ENCODE measurements around the gene GATA6. TPM values are rescaled to one million over a fixed set of nuclear protein-coding genes. Genes with fewer than 3 reads are reported as not detected.

Gene GATA6
- total RNA-seq, 4 donors from 2014 or later, result 49.7 to 223 (median 65.7) TPM

DNA sequence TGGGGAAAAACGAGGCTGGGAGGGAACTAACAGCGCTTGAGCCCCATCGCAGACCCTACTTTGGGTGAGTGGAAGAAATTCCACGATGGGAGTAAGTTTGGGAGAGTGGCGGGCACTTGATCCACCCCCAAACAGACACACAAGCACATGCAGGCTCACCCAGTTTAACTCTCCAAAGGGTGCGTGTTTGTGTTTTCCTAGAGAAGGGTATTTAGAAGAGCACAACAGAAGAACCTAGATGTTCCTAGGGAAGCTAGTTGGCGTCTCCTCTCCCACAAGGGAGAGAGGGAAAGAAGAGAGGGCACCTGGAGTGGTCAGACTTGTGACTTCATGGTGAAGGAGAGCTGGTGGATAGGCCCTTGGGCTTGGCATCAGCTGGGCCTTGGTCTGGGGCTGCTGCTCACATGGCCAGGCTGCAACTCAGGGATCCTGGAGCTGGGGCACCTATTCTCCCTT is 3.2 kb downstream of the GATA6 start:
- 35 to 60% methylated on average over 4 to 7 of the region's 7 CpGs for WGBS, 2 donors (ENCODE audit: low coverage in 1 of 2)
- Histone ChIP-seq H3K4me1 (peaks cover 3 to 57% (median 22%) of the 10 kb centered on the region in 4 donors), H3K27ac (peak overlapping the region; percentile 66 to 96 (median 82)), H3K4me3 (peak overlapping the region; percentile 24 to 86 (median 80)), H3K27me3 (peaks cover 98% of the 10 kb centered on the region), H3K36me3 (no peaks in the 10 kb centered on the region), H3K9me3 (no peaks in the 10 kb centered on the region)
- intact Hi-C loops (cut with DNase I; ENCODE audit: low total_unique reads), result no loop called here
- TF ChIP-seq POLR2A (IDR thresholded peaks at IDR 0.05), result no peak
- no peak for TF ChIP-seq POLR2AphosphoS5 (IDR thresholded peaks at IDR 0.05)
- TF ChIP-seq EP300 (IDR thresholded peaks at IDR 0.05; ENCODE audit: low read depth), result no peak
- TF ChIP-seq, protein P1, sequence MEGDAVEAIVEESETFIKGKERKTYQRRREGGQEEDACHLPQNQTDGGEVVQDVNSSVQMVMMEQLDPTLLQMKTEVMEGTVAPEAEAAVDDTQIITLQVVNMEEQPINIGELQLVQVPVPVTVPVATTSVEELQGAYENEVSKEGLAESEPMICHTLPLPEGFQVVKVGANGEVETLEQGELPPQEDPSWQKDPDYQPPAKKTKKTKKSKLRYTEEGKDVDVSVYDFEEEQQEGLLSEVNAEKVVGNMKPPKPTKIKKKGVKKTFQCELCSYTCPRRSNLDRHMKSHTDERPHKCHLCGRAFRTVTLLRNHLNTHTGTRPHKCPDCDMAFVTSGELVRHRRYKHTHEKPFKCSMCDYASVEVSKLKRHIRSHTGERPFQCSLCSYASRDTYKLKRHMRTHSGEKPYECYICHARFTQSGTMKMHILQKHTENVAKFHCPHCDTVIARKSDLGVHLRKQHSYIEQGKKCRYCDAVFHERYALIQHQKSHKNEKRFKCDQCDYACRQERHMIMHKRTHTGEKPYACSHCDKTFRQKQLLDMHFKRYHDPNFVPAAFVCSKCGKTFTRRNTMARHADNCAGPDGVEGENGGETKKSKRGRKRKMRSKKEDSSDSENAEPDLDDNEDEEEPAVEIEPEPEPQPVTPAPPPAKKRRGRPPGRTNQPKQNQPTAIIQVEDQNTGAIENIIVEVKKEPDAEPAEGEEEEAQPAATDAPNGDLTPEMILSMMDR (IDR thresholded peaks at IDR 0.05), result no peak
- no peak for DNase-seq
- in situ Hi-C loops (cut with MboI; ENCODE audit: low pct_ligation_motif_present in 1 of 4, low pct_unique_long_range_greater_than_20kb in 1 of 4, low sequenced_read_pairs in 3 of 4), result loop anchor here in 3 of 4 donors (25.0 kb wide), 3 partner anchors 260 to 515 kb away; no protein-coding TSS in a partner anchor

DNA sequence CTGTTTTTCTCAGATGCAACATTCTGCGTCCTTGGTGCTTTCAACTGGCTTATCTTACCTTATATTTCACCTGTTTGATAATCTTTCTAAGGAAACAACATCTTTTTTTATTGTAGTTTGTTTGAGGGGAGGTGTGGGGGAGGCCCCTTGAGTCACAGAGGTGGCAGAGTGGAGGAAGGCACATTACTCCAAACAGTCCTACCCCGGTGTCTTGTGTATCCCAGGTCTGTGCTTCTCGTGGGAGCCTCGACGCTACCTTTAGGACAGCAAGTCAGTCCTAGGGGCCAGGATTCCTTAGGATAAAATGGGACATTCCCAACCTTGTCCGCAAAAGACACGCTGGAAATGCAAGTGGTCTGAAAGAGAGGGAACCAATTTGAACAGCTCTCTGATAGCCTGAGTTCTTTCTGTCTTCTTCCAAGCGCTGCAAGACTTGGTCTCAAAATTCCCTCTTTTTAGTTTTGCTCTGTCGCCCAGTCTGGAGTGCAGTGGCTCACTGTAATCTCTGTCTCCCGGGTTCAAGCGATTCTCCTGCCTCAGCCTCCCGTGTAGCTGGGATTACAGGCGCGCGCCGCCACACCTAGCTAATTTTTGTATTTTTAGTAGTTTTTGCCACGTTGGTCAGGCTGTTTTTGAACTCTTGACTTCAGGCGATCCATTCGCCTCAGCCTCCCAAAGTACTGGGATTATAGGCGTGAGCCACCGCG is 4.0 kb downstream of the GATA6 start:
- in situ Hi-C loops (cut with MboI; ENCODE audit: low pct_ligation_motif_present in 1 of 4, low pct_unique_long_range_greater_than_20kb in 1 of 4, low sequenced_read_pairs in 3 of 4), result loop anchor here in 3 of 4 donors (25.0 kb wide), 3 partner anchors 261 to 514 kb away; no protein-coding TSS in a partner anchor
- Histone ChIP-seq H3K27ac (peak overlapping the region; percentile 66 to 96 (median 82)), H3K9me3 (no peaks in the 10 kb centered on the region), H3K36me3 (no peaks in the 10 kb centered on the region), H3K4me3 (peak overlapping the region in 3 of 4 donors; percentile 77 to 86 (median 82)), H3K27me3 (peaks cover 98% of the 10 kb centered on the region), H3K4me1 (peaks cover 3 to 53% (median 20%) of the 10 kb centered on the region in 4 donors)
- intact Hi-C loops (cut with DNase I; ENCODE audit: low total_unique reads), result no loop called here
- DNase-seq, result no peak
- TF ChIP-seq POLR2AphosphoS5 (IDR thresholded peaks at IDR 0.05), result no peak
- TF ChIP-seq EP300 (IDR thresholded peaks at IDR 0.05; ENCODE audit: low read depth), result no peak
- 47% methylated on average over 16 to 22 of the region's 22 CpGs for WGBS, 2 donors (ENCODE audit: low coverage in 1 of 2)

DNA sequence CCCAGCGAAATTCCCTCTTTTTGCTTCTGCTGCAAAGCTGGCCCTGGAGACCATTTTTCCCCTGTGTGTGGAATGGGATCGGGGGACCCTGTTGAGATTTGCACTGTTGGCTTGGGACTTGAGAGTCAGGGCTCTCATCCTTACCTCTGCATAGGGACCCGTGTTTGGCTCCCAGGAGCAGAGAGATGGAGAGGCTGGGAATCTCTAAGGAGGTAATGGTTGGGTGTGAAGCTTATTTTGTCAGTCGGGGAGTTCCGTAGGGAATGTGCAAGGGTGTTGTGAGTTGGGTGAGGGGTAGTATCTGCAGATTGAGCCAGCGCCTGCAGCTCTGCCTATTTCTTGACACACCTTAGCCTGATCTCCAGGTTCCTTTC is 4.5 kb downstream of the GATA6 start:
- Histone ChIP-seq H3K9me3 (no peaks in the 10 kb centered on the region), H3K4me1 (peaks cover 3 to 53% (median 16%) of the 10 kb centered on the region in 4 donors), H3K27ac (peak overlapping the region; percentile 66 to 96 (median 82)), H3K36me3 (no peaks in the 10 kb centered on the region), H3K4me3 (peak overlapping the region in 3 of 4 donors; percentile 77 to 86 (median 82)), H3K27me3 (peaks cover 96% of the 10 kb centered on the region)
- TF ChIP-seq POLR2A (IDR thresholded peaks at IDR 0.05) (no peak), EP300 (IDR thresholded peaks at IDR 0.05; ENCODE audit: low read depth) (no peak), POLR2AphosphoS5 (IDR thresholded peaks at IDR 0.05) (no peak)
- TF ChIP-seq, protein P1 (IDR thresholded peaks at IDR 0.05), result no peak
- 37 to 40% methylated on average over 5 to 6 of the region's 6 CpGs for WGBS, 2 donors (ENCODE audit: low coverage in 1 of 2)
- in situ Hi-C loops (cut with MboI; ENCODE audit: low pct_ligation_motif_present in 1 of 4, low pct_unique_long_range_greater_than_20kb in 1 of 4, low sequenced_read_pairs in 3 of 4), result loop anchor here in 3 of 4 donors (25.0 kb wide), 3 partner anchors 262 to 513 kb away; no protein-coding TSS in a partner anchor
- no peak for DNase-seq
- intact Hi-C loops (cut with DNase I; ENCODE audit: low total_unique reads), result no loop called here

DNA sequence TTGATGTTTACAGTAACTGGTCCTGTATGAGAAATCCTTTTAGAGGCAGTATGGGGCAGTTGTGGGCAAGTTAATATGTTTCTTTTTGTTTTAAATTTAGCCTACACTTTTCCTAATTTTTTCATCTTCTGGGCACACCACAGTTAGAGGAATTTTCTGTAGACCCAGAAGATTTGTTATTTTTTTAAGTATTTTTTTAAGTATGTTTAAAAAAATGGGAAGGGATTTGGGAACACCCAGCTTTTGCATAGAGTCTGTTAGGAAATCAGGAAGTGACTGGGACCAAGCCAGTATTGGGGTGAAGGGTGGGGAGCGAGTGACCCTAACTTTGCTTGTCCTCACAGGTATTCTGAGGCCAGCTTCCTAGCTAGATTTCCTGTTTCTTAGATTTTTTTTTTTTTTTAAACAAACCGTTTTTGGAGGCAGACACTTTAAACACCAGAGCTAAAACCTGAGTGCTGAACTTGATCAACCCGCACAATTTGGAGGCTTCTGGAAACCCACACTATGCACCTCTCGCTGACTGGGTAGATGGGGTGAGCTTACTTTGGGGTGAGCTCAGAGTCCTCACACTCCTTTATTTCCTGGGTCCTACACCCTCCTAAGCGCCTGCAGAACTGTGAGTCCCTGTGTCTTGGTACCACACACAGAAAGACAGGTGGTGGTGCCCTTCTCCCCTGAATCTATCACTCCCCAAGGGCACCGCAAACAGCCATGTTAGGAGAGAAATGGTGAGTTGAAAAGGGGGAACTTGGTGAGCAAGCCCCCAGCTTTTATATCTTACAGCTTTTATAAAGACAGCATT is 5.2 kb downstream of the GATA6 start:
- in situ Hi-C loops (cut with MboI; ENCODE audit: low pct_ligation_motif_present in 1 of 4, low pct_unique_long_range_greater_than_20kb in 1 of 4, low sequenced_read_pairs in 3 of 4) (loop anchor here in 3 of 4 donors (25.0 kb wide), 3 partner anchors 262 to 513 kb away; no protein-coding TSS in a partner anchor), intact Hi-C loops (cut with DNase I; ENCODE audit: low total_unique reads) (no loop called here)
- DNase-seq, result peak; percentile 36
- peaks cover 90% of the 10 kb centered on the region for H3K27me3 ChIP-seq
- peak overlapping the region in 3 of 4 donors; percentile 77 to 86 (median 82) for H3K4me3 ChIP-seq
- 14 to 29% methylated on average over 2 to 6 of the region's 6 CpGs for WGBS, 2 donors (ENCODE audit: low coverage in 1 of 2)
- H3K27ac ChIP-seq, result peak overlapping the region; percentile 66 to 96 (median 82)
- H3K36me3 ChIP-seq, result no peaks in the 10 kb centered on the region
- peaks cover 3 to 51% (median 12%) of the 10 kb centered on the region in 4 donors for H3K4me1 ChIP-seq
- TF ChIP-seq, protein P1 (IDR thresholded peaks at IDR 0.05), result no peak
- TF ChIP-seq EP300 (IDR thresholded peaks at IDR 0.05; ENCODE audit: low read depth), result no peak
- no peak for TF ChIP-seq POLR2A (IDR thresholded peaks at IDR 0.05)
- TF ChIP-seq POLR2AphosphoS5 (IDR thresholded peaks at IDR 0.05), result no peak
- no peaks in the 10 kb centered on the region for H3K9me3 ChIP-seq
